HG02973 (cell line): ENCODE data around the gene DDX59.

ENCODE experiments used
- ATAC-seq: cut with Tn5 transposase; IDR thresholded peaks from one replicate; pipeline ENCODE4 v1.9.1; 2021; ENCODE audit warnings: moderate library complexity; ENCODE audit not compliant: unreplicated experiment

Gene DDX59

DNA sequence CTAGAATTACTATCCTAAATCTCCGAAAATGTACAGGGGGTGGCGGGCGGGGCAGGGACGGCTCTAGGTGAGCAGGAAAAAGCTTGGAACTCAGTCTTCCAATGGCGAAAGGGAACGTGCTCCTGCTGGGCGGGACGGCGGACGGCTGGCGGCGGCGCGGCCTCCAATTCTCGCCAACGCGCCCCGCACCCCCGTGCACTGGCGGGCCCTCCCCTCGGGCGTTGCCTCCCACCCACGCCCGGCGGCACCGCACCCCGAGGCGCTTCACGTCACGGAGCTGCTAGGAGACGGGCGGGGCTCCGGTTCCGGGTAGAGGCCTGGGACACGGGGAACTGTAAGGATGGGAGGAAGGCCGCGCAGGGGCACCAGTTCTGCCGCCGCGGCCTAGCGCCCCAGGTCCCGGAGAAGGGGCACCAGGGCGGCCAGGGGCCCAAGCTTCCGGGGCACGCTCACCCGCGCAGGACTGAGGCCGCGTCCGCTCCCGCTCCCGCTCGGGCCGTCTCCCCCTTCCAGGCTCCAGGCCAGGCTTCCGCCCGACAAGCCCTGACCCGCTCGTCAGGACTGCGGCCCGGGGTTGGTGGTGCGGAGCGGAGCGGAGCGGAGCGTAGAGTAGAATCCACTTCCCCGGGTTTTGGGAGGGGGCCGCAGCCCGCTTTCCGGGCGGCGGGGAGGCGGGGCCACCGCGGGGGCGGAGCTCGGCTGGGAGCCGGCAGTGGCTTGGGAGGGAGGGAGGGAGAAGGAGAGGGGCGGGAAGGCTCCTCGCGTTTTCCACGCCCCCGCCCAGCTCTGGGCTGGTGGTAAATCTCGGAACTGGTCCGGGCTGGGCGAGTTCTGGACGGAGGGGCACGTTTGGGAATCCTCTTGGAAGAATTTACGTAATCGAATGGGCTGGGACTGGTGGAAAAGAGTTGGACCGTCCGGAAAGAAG lies at the start of gene DDX59:
Gene DDX59 (minus strand): TSS at position 594 of the 928 bp plus-strand sequence. CDS start 3,167 bp downstream, outside the sequence.
- peak; percentile 88 for ATAC-seq

GRCh38 chr1:200714504-200715187 lies 44.9 kb upstream of the DDX59 start:
- ATAC-seq = no peak

DNA sequence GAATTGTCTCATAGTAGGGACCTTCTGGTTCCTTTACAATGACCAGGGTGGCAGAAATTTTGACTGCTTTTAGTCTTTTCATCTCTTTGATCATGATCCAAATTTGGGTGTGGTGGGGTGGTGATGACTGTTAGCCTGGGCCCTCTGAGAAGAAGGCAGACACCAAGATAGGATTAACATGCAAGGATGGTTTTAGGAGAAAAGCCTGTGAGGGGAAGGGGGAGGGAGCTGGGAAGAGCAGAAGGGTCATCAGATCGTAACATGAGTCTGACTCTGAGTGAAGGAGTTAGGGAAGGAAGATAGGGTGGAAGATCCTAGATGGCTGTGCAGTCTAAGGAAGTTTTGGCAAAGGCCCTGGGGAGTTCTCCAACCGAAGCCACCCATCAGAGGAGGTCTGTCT lies 40.5 kb upstream of the DDX59 start:
- ATAC-seq = no peak

GRCh38 chr1:200708769-200709168 lies 39.1 kb upstream of the DDX59 start:
- no peak for ATAC-seq

DNA sequence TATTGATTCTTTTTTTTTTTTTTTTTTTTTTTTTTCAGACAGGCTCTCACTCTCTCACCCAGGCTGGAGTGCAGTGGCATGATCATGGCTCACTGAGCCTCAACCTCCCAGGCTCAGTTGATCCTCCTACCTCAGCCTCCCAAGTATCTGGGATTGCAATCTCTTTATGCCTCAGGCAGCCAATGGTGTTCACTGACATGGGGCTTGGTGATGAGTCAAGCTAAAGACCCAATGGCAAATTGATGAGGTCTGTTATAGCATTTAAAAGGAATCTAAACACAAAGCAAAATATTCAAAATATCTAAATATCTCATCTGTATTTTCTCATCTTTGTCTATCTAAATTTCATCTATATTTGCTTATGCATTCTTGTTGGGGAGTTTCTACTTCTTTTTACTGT lies 38.5 kb upstream of the DDX59 start:
- ATAC-seq = no peak

DNA sequence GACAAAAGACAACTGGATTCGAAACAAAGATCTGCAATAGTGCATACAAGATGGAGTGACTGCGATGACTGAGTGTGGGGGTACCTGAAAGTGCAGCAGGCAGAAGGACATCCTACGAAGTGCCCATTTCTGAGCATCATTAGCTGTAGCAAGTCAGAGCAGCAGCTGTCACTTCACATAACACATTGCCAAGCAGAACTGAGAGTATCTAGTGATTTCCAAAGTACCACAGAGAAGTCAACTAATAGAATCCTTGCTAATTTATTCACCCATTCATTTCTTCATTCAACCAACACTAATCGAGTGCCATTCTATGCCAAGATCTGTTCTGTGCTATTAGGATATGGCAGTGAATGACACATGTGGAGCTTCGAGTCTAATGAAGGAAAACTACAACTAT lies 37.4 kb upstream of the DDX59 start:
- ATAC-seq = no peak

- ATAC-seq = no peak
Observed at GRCh38 chr1:200706111-200706814, 36.6 kb upstream of the DDX59 start.

DNA sequence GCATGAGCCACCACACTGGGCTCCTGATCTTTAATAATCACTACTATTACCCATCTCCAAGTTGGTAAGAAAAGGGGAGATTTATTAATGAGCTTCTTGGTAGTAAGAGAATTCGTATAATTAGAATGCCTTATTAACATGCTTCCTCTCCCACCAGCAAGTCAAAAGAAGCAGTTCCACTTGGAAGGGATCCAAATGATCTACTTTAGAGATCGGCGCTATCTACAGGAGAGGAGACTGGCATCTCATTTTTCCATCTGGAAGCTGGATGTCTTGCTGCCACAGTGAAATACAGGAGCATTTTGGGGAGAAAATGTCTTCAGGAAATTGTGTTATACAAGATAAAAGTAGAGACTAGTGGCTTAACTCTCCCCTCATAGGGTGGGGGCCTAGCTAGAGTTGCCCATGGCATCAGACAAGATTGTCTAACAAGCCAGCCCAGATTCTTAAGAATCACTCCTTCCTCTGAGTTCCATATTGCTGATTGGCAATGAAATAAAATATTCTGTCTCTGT lies 35.3 kb upstream of the DDX59 start:
- ATAC-seq = no peak

DNA sequence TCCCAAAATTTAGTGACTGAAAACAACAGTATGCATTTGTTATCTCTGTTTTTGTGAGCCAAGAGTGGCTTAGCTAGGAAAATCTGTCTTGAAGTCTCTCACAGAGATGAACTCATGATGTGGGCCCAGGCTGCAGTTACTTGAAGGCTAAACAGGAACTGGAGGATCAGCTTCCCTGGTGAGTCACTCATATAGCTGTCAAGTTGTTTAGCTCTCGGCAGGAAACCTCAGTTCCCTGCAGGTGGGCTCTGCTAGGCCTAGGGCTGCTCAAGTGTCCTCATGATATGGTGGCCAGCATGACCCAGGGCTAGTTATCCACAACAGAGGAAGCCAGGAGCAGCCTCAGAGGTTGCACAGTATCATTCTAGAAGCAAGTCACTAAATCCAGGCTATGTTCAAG lies 30.2 kb upstream of the DDX59 start:
- no peak for ATAC-seq

DNA sequence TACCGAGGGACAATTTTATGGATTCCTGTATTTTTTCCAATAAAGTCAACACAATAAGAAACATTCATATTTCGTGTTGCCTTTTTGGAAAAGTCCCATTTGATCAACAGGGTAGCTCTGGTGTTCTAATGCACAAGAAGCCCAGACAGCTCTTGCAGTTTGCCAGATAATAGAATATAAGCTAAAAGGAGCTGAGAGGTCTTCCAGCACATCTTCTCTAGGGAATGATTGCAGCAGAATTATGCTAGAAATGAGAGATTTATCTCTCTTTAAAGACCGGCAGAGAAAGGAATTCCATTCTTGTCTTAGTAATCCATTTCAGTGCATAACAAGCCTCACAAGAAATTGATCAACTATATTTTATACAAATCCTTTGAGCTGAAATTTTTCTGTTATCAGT lies 25.0 kb upstream of the DDX59 start:
- ATAC-seq = no peak

DNA sequence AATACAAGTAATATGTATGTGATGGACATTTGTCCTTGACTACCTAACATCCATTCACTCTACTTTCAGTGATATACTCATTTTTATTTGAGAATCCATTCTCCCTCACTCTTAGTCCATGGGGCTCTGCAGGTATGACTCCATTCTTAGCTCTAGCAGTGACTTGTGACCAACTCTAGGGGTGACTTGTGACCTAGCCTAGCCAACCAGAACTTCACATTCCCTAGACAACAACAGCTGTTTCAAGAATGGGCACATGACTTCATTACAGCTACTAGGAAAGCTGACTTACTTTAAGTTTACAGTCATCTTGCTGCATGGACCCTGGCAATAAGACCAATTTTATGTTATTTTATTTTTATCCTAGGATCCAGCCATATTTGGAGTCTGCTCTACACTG lies 23.6 kb upstream of the DDX59 start:
- ATAC-seq = no peak

GRCh38 chr1:200692316-200692715 lies 22.6 kb upstream of the DDX59 start:
- no peak for ATAC-seq

GRCh38 chr1:200686620-200687019 lies 16.9 kb upstream of the DDX59 start:
- no peak for ATAC-seq

DNA sequence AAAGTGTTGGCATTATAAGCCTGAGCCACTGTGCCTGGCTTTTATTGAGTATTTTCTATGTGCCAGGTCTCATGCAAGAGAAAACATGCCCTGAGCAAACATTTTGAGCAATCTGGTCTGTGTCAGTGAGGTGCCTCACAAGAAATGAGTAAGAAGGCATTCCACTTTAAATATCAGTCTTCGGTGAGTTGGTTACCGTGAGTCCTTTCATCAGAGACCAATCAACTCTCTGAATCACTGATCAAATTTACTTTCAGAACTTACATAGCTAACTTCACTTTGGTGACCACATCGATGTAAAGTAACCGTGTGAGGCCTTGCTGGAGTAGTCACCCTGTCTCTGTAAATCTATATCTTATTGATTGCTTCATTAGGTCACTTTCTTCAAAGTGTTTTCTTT lies 14.3 kb upstream of the DDX59 start:
- no peak for ATAC-seq

- ATAC-seq = no peak
Observed at GRCh38 chr1:200683298-200683697, 13.6 kb upstream of the DDX59 start.

GRCh38 chr1:200681231-200681630 lies 11.5 kb upstream of the DDX59 start:
- ATAC-seq = no peak

DNA sequence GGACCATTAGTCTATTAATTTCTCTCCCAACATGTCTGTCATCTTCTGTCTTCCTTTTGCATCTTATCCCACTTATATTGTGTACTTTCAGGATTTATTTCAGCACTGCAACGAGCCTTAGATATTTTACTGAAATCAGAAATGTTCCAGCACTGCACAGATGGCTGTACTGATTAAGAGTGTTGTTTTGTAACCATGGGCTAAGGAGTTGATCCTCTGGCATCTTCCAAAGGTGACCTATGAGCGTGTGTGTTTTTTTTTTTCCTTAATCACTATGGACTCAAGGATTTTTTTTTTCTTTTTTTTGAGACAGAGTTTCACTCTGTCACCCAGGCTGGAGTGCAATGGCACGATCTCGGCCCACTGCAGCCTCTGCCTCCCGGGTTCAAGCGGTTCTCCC lies 7.1 kb upstream of the DDX59 start:
- no peak for ATAC-seq

DNA sequence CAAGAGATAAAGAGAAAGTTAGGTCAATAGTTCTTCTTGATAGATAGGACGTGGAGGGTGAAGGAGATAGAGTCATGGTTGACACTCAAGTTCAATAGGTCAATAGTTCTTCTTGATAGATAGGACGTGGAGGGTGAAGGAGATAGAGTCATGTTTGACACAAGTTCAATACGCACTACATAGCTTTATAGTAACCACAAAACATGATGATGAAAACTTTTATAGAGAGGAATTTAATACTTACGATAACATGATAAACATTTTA lies 5.8 kb upstream of the DDX59 start:
- no peak for ATAC-seq

GRCh38 chr1:200674838-200675587 lies 5.3 kb upstream of the DDX59 start:
- no peak for ATAC-seq

GRCh38 chr1:200673952-200674823 lies 4.5 kb upstream of the DDX59 start:
- no peak for ATAC-seq
